A549 (cell line): ENCODE results near the gene ADGRG1. TPM values are rescaled to one million over a fixed set of nuclear protein-coding genes. Genes with fewer than 3 reads are reported as not detected.

Source experiments
- ATAC-seq, 2 experiments: fragments of 200-7000 bp in 1 of 2; fragments of >200 bp in 1 of 2; cut with Nextera tagmentation in 1 of 2; cut with Tn5 transposase in 1 of 2; 3 replicates each; pipeline versions ENCODE4 v1.8.0 to v1.9.1; 2018 to 2020; ENCODE audit warnings: mild to moderate bottlenecking in 1 of 2, moderate library complexity in 1 of 2
- CTCF ChIA-PET: fragments of 300-600 bp; sonication (Branson Sonifier 250); formaldehyde crosslinking; extraction: SDS; loops from one replicate; lab custom pipeline; 2021; ENCODE audit warnings: antibody characterized with exemption, inconsistent platforms; lab: Yijun Ruan, JAX
- POLR2A ChIA-PET: fragments of 350-600 bp; formaldehyde crosslinking; extraction: SDS; loops from one replicate; lab custom pipeline; 2021; ENCODE audit warnings: antibody characterized with exemption, inconsistent platforms; lab: Yijun Ruan, JAX
- DNase-seq, 2 experiments: peaks; one replicate each; pipeline versions ENCODE4 v3.0.0 to v3.0.0-alpha.2; 2011 to 2016; ENCODE audit warnings: low read depth in 1 of 2, low spot score in 1 of 2
- FAIRE-seq: peaks from 2 replicates; lab custom pipeline; 2011; peaks lifted over from hg19 to GRCh38; lab: Jason Lieb, UNC
- H3K27ac ChIP-seq, 2 experiments: fragments of >200 bp; sonication (Bioruptor Twin); formaldehyde crosslinking; 3 replicates each; pipeline ENCODE4 v1.5.1; 2016 to 2017
- H3K4me1 ChIP-seq: fragments of >200 bp; sonication (Bioruptor Twin); formaldehyde crosslinking; 3 replicates; pipeline ENCODE4 v1.6.1; 2016
- H3K4me2 ChIP-seq: fragments of >200 bp; sonication (Bioruptor Twin); formaldehyde crosslinking; 3 replicates; pipeline ENCODE4 v1.6.1; 2016
- H3K4me3 ChIP-seq: fragments of >200 bp; sonication (Bioruptor Twin); formaldehyde crosslinking; 3 replicates; pipeline ENCODE4 v1.5.1; 2016
- H3K9me3 ChIP-seq: fragments of >200 bp; sonication (Bioruptor Twin); formaldehyde crosslinking; 3 replicates; pipeline ENCODE4 v1.6.1; 2016
- CHD4 ChIP-seq: fragments of 200-600 bp; sonication (generic); IDR thresholded peaks from 2 replicates; pipeline ENCODE4 v1.6.1; 2016; ENCODE audit warnings: antibody characterized with exemption, mild to moderate bottlenecking, borderline replicate concordance
- EHF ChIP-seq: fragments of 250-450 bp; sonication (Bioruptor Pico); IDR thresholded peaks from 2 replicates; pipeline ENCODE4 v1.5.0; 2020; ENCODE audit warnings: mild to moderate bottlenecking
- EHMT2 ChIP-seq: fragments of 200-600 bp; sonication (generic); IDR thresholded peaks from 2 replicates; pipeline ENCODE4 v1.6.1; 2016; ENCODE audit warnings: antibody characterized with exemption, low read depth, mild to moderate bottlenecking, moderate library complexity
- EP300 ChIP-seq, 2 experiments: fragments of >200 bp; sonication (Bioruptor Twin); formaldehyde crosslinking; IDR thresholded peaks; 2 replicates in 1 of 2; 3 replicates in 1 of 2; pipeline ENCODE4 v1.6.1; 2016 to 2017
- ESRRA ChIP-seq: fragments of 150-350 bp; IDR thresholded peaks from 2 replicates; pipeline ENCODE4 v1.6.1; 2014; ENCODE audit warnings: mild to moderate bottlenecking, low read length, borderline replicate concordance
- GATA3 ChIP-seq: IDR thresholded peaks from 2 replicates; pipeline ENCODE4 v1.6.1; 2012; ENCODE audit warnings: borderline replicate concordance
- HES2 ChIP-seq: fragments of >200 bp; sonication (Bioruptor Twin); formaldehyde crosslinking; IDR thresholded peaks from 2 replicates; pipeline ENCODE4 v1.6.1; 2016
- HOXB13 ChIP-seq: fragments of 250-450 bp; sonication (Bioruptor Pico); IDR thresholded peaks from 2 replicates; pipeline ENCODE4 v1.5.0; 2020; ENCODE audit warnings: low read depth, mild to moderate bottlenecking, moderate library complexity
- JUN ChIP-seq, 2 experiments: fragments of >200 bp; sonication (Bioruptor Twin); formaldehyde crosslinking; IDR thresholded peaks; 2 replicates in 1 of 2; 3 replicates in 1 of 2; pipeline ENCODE4 v1.6.1; 2016 to 2017
- NR3C1 ChIP-seq: fragments of >200 bp; sonication (Bioruptor Twin); formaldehyde crosslinking; IDR thresholded peaks from 3 replicates; pipeline ENCODE4 v1.6.1; 2017
- PHF8 ChIP-seq: fragments of 200-600 bp; sonication (generic); IDR thresholded peaks from 2 replicates; pipeline ENCODE4 v1.6.1; 2016; ENCODE audit warnings: low read depth, mild to moderate bottlenecking, antibody characterized with exemption, moderate library complexity, borderline replicate concordance
- RARB ChIP-seq: fragments of 250-450 bp; sonication (Bioruptor Pico); IDR thresholded peaks from 2 replicates; pipeline ENCODE4 v1.8.0; 2021; ENCODE audit warnings: mild to moderate bottlenecking, moderate library complexity
- RCOR1 ChIP-seq: fragments of 150-350 bp; IDR thresholded peaks from 2 replicates; pipeline ENCODE4 v1.6.1; 2014; ENCODE audit warnings: antibody characterized with exemption, low read length, low read depth
- SREBF2 ChIP-seq: fragments of 450-650 bp; IDR thresholded peaks from 2 replicates; pipeline ENCODE4 v1.6.1; 2014; ENCODE audit warnings: mild to moderate bottlenecking, moderate library complexity
- TFCP2L1 ChIP-seq: fragments of 250-450 bp; sonication (Bioruptor Pico); IDR thresholded peaks from 2 replicates; pipeline ENCODE4 v1.5.0; 2021; ENCODE audit warnings: mild to moderate bottlenecking
- ZC3H11A ChIP-seq: fragments of 450-650 bp; IDR thresholded peaks from 2 replicates; pipeline ENCODE4 v1.6.1; 2014; ENCODE audit warnings: antibody characterized with exemption, mild to moderate bottlenecking
- ZFP36 ChIP-seq: fragments of 450-650 bp; IDR thresholded peaks from 2 replicates; pipeline ENCODE4 v1.6.1; 2014; ENCODE audit warnings: borderline replicate concordance; ENCODE audit not compliant: partially characterized antibody
- ZNF302 ChIP-seq: fragments of 250-450 bp; sonication (Bioruptor Pico); IDR thresholded peaks from 2 replicates; pipeline ENCODE4 v1.9.0; 2021; ENCODE audit warnings: inconsistent platforms, mild to moderate bottlenecking, moderate library complexity
- ZSCAN20 ChIP-seq: fragments of 250-450 bp; sonication (Bioruptor Pico); IDR thresholded peaks from 2 replicates; pipeline ENCODE4 v1.8.0; 2022; ENCODE audit warnings: mild to moderate bottlenecking, moderate library complexity
- WGBS: methylation state at CpG from one replicate; pipeline ENCODE4 v1.1.6; 2017; ENCODE audit errors: missing lambda C conversion rate; 5-methylcytosine and 5-hydroxymethylcytosine counted together
- polyA plus RNA-seq, 4 experiments: library from polyadenylated mRNA; depleted of rRNA in 3 of 4; stranded (reverse); fragments of >200 nt; fragmentation: RNase III in 1 of 4; extraction: RNeasy Plus Mini Kit Qiagen cat#74134 plus additional on column Dnase treatment in 1 of 4; gene quantifications; 2 replicates in 3 of 4; 3 replicates in 1 of 4; pipeline ENCODE4 v1.2.3, GENCODE V29; 2011 to 2017
- TF ChIP-seq, protein P1 (sequence below): fragments of >200 bp; sonication (Bioruptor Twin); formaldehyde crosslinking; IDR thresholded peaks from 3 replicates; pipeline ENCODE4 v1.6.1; 2016
- TF ChIP-seq, protein P2 (sequence below): IDR thresholded peaks from 2 replicates; pipeline ENCODE4 v1.6.1; 2012
- TF ChIP-seq, protein P3 (sequence below): fragments of 250-450 bp; sonication (Bioruptor Pico); IDR thresholded peaks from 2 replicates; pipeline ENCODE4 v1.5.0; 2021; ENCODE audit warnings: mild to moderate bottlenecking, moderate library complexity, borderline replicate concordance
- TF ChIP-seq, protein P4 (sequence below): IDR thresholded peaks from 2 replicates; pipeline ENCODE4 v1.6.1; 2012

ADGRG1 gene
- polyA plus RNA-seq, 2 of the 4 experiments (the other 2 are of a cell fraction) = 28.3 to 142 TPM

- TF ChIP-seq ZFP36 (no peak), RCOR1 (no peak)
Measured at GRCh38 chr16:57639172-57639887, 10.9 kb downstream of the ADGRG1 start (continued).

GRCh38 chr16:57640185-57640584 lies 11.8 kb downstream of the ADGRG1 start:
- POLR2A ChIA-PET = no interaction called here
- Histone ChIP-seq H3K9me3 (no peaks in the 10 kb centered on the region), H3K4me3 (no peak overlapping the region)
- ATAC-seq = no peak
- 93% methylated on average over 9 of the region's 9 CpGs for WGBS
- CTCF ChIA-PET = interaction anchor here (1.0 to 12.7 kb wide), 5 partner anchors 8 to 96 kb away, joined by 3 to 227 read pairs (median 39); partner anchors contain the start of gene ADGRG1
- no peak for TF ChIP-seq HOXB13 (CRISPR knock-in tag)
- no peak for TF ChIP-seq HES2
- TF ChIP-seq, protein P1, sequence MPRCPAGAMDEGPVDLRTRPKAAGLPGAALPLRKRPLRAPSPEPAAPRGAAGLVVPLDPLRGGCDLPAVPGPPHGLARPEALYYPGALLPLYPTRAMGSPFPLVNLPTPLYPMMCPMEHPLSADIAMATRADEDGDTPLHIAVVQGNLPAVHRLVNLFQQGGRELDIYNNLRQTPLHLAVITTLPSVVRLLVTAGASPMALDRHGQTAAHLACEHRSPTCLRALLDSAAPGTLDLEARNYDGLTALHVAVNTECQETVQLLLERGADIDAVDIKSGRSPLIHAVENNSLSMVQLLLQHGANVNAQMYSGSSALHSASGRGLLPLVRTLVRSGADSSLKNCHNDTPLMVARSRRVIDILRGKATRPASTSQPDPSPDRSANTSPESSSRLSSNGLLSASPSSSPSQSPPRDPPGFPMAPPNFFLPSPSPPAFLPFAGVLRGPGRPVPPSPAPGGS = no peak
- TF ChIP-seq JUN (IDR thresholded peaks at IDR 0.05) = no peak
- TF ChIP-seq CHD4 = no peak
- no peak for TF ChIP-seq ESRRA
- TF ChIP-seq TFCP2L1 = no peak
- TF ChIP-seq EHMT2 = no peak
- no peak for TF ChIP-seq ZNF302 (CRISPR knock-in tag)
- TF ChIP-seq GATA3 = no peak
- TF ChIP-seq, protein P2, sequence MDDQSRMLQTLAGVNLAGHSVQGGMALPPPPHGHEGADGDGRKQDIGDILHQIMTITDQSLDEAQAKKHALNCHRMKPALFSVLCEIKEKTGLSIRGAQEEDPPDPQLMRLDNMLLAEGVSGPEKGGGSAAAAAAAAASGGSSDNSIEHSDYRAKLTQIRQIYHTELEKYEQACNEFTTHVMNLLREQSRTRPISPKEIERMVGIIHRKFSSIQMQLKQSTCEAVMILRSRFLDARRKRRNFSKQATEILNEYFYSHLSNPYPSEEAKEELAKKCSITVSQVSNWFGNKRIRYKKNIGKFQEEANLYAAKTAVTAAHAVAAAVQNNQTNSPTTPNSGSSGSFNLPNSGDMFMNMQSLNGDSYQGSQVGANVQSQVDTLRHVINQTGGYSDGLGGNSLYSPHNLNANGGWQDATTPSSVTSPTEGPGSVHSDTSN = no peak
- no peak for TF ChIP-seq EP300 (IDR thresholded peaks at IDR 0.05)
- no peak for TF ChIP-seq NR3C1
- TF ChIP-seq, protein P3, sequence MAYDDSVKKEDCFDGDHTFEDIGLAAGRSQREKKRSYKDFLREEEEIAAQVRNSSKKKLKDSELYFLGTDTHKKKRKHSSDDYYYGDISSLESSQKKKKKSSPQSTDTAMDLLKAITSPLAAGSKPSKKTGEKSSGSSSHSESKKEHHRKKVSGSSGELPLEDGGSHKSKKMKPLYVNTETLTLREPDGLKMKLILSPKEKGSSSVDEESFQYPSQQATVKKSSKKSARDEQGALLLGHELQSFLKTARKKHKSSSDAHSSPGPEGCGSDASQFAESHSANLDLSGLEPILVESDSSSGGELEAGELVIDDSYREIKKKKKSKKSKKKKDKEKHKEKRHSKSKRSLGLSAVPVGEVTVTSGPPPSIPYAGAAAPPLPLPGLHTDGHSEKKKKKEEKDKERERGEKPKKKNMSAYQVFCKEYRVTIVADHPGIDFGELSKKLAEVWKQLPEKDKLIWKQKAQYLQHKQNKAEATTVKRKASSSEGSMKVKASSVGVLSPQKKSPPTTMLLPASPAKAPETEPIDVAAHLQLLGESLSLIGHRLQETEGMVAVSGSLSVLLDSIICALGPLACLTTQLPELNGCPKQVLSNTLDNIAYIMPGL (CRISPR knock-in tag) = no peak
- TF ChIP-seq, protein P4, sequence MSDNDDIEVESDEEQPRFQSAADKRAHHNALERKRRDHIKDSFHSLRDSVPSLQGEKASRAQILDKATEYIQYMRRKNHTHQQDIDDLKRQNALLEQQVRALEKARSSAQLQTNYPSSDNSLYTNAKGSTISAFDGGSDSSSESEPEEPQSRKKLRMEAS = no peak
- no peak for TF ChIP-seq SREBF2
- TF ChIP-seq, all 56 proteins: peak for 0
- Histone ChIP-seq H3K4me1 (peaks cover 49% of the 10 kb centered on the region), H3K4me2 (no peak overlapping the region), H3K27ac (peak overlapping the region in 1 of 2 experiments; percentile 52; a peak in 3 of 6 replicates)
- FAIRE-seq (no peak), DNase-seq (no peak)

DNA sequence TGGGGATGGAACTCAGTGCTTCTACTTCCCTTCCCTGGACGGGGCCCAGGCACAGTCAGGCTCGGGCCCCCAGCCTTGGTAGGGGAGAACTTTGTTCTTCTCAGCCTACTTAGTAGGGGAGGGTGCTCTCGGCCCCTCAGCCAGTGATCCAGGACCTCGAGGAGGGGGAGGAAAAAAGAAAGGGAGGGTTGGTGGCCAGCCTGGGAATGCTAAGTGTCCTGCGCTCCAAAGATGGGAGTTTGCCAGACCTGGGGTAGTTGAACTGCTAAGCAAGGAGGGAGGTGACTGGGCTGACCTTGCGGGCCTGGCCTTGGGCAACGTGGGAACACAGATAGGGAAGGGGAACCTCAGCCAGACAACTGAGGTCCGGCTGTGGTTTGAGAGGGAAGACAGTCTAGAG lies 12.2 kb downstream of the ADGRG1 start:
- CTCF ChIA-PET = interaction anchor here (0.9 to 12.7 kb wide), 8 partner anchors 7 to 96 kb away, joined by 3 to 227 read pairs (median 20); partner anchors contain the start of gene ADGRG1
- peak overlapping the region in 1 of 2 experiments; percentile 45; a peak in 3 of 6 replicates for H3K27ac ChIP-seq
- no peak for DNase-seq
- TF ChIP-seq ZSCAN20 (CRISPR knock-in tag) (no peak), ZC3H11A (no peak), RARB (CRISPR knock-in tag) (no peak), PHF8 (no peak), GATA3 (no peak), EHF (CRISPR knock-in tag) (no peak), EP300 (IDR thresholded peaks at IDR 0.05) (no peak), EHMT2 (no peak)
- TF ChIP-seq, protein P1 = no peak
- TF ChIP-seq, all 56 proteins: peak for 0
- H3K9me3 ChIP-seq = no peaks in the 10 kb centered on the region
- ATAC-seq (no peak), FAIRE-seq (no peak)
- WGBS = 81% methylated on average over 7 of the region's 8 CpGs
- H3K4me3 ChIP-seq = no peak overlapping the region
- POLR2A ChIA-PET = no interaction called here
- H3K4me2 ChIP-seq = no peak overlapping the region
- H3K4me1 ChIP-seq = peaks cover 49% of the 10 kb centered on the region
